HG03378 (cell line): ENCODE data around the gene HPCAL1.
"Not testable (repeated sequence)": the region's sequence is repeated elsewhere in the genome, so short reads cannot be mapped to it uniquely, and the experiment has no call there.

Experiments used
- ATAC-seq: cut with Tn5 transposase; IDR thresholded peaks from one replicate; pipeline ENCODE4 v1.9.1; 2021; ENCODE audit warnings: mild to moderate bottlenecking, moderate library complexity; ENCODE audit not compliant: unreplicated experiment

Gene HPCAL1

DNA sequence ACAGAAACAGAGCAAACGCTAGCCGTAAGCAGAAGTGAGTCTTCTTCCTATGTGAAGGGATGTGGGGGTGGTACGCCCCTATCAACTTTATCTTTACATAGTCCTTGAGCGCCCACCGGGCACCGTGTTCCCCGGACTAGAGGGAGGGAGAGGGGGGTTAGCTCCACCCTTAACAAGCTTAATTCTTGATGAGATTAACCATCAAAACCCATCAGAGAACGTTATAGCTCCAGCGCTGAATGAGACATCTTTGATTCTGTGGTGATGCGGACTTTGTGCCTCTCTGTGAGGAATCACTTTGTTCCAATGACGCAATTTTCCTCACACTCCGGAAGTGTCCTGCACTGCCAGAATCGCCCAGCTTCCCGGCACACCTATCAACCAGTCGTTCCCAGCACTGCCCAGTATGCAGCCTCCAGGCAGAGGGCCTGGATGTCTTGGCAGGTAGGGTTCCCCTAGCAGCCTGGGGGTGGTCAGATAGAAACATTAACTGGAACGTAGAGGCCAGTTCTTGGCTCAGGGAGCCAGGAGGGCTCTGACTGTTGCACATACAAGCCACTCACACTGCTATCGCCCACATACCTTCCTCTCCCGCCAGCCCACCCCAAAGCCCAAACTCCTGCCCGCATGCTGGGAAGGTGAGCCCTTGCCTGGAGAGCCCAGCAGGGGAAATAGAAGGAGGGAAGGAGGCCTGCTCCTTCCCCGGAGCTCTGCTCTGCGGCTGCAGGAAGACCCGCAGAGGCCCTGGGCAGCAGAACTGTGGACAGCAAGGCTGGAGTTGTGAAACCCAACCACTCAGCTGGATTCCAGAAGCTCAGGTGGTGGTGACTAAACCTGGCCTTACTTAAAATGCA lies 147.4 kb downstream of the HPCAL1 start:
- no peak for ATAC-seq

DNA sequence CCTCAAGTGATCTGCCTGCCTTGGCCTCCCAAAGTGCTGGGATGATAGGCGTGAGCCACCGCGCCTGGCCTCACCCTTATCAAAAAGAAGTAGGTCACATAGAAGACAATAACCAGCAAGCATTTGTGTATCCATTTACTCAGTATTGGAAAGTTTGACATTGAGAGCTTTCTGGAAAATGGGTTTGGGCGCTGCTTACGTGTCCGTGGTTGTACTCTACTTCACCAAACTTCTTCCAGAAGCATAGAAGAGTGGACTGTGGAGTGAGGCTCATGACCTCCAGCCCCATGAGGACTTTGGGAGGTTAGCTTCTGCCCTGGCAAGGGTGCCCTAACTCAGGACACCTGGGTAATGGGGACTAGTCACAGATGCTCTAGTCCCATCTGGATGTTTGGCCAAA lies 149.1 kb downstream of the HPCAL1 start:
- no peak for ATAC-seq

DNA sequence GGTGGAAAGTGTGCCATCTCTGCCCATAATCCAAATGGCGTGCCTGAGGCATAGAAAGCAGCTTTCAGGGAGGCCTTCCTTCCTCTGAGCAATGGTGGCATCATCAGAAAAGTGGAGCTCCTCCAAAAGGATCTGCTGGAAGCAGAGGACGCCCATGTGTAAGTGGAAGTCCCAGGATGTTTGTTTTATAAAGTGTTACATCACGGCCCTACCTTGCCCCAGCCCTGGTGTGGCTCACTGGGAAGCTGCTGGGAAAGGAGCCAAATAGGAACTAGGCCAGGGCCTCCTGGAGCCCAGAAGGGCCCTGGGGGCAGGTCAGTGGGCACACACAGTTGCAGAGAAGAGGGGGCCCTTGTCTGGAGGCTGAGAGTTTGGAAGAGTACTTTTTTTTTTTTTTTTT lies 149.6 kb downstream of the HPCAL1 start:
- ATAC-seq, result no peak

DNA sequence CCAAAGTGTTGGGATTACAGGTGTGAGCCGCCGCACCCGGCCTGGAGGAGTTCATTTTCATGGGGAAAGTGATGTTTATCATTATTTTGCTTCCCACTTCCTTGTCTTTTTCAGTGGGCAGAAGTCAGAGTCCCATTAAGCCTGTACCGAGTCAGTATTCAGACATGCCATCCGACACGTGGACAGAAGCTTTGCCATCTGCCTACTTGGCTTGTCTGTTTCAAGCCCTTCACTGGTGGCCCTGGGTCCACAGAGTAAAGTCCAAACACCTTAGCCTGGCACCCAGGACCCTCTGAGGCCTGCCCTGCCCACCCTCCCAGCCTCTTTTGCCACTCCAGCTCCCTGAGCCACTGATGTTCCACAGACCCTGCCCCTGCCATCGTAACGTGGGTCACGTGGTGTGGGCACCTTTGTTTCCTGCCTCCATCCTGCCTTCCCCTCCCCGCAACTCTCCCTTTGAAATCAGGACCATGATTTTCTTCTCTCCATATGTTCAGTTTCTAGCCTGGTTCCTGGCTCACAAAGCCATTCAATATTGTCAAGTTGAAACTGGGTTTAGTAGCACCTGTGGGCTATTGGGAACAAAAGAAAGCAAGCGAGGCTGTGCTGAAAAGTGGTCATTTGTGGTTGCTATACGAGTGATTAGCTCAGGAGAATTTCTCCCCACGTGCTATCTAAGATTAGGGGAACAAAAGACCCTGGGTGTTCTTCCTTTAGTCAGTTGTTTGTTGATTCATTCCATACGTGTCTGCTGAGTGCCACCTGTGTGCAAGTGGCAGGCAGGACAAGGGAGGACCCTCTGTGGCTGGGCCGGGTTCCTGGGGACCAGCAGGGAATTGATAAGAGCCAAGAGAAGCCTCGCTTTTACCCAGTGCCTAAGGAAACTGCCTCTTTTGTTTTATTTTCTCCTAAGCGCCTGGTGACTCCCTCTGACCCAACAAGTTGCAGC lies 150.5 kb downstream of the HPCAL1 start:
- no peak for ATAC-seq

DNA sequence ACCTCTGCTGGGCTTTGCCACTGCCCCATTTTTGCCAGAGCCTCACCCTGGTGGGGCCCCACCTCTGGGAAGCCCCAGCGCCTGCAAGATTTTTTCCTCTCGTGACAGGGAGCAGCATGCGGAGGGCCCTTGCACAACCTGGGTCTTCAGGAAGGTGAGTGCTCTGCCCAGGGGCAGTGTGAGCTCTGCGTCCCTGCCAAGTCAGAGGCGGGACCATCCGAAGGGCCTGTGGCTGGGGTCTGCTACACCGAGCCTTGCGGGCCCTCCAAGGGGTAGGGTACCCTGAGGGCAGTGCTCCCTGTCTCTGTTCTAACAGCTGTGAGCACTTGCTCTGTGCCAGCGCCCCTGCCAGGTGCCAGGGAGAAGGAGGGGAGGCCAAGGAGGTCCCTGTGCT lies 151.2 kb downstream of the HPCAL1 start:
- no peak for ATAC-seq

- no peak for ATAC-seq
These were observed 151.8 kb downstream of the HPCAL1 start for GRCh38 chr2:10454505-10454904.

GRCh38 chr2:10457195-10457594 lies 154.5 kb downstream of the HPCAL1 start:
- ATAC-seq, result not testable (repeated sequence)

DNA sequence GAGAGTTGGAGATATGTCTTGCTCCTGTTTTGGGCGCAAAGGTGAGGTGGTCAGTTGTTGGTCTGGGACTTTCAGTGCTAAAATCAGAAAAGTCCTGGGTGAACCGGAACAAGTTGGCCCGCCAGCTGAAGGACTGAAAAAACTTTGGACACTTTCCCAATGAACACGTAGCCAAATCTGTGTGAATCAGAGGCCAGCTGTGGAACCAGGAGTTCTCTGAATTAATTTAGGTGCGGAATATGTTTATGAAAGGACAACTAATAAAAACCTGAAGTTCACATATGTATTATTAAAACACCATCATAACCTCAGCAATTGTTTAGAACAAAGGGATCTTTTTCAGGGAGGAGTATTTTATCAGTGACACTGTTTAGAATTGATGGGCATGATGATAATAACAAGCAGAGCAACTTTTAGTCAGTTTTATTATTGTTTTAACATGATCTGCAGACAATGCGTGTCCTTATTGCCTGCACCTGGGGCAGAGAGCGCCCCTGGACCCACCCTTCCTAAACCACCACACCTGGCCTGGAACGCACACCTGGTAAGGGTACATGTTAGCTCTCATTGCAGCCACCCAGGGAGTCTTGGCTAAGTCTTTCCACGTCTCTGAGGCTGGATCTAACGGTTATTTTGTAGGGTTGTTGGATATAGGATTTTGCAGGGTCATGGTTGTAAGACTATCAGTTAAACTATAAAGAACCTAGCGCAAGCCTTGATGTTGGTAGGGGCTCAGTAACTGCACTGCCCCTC lies 155.3 kb downstream of the HPCAL1 start:
- no peak for ATAC-seq

DNA sequence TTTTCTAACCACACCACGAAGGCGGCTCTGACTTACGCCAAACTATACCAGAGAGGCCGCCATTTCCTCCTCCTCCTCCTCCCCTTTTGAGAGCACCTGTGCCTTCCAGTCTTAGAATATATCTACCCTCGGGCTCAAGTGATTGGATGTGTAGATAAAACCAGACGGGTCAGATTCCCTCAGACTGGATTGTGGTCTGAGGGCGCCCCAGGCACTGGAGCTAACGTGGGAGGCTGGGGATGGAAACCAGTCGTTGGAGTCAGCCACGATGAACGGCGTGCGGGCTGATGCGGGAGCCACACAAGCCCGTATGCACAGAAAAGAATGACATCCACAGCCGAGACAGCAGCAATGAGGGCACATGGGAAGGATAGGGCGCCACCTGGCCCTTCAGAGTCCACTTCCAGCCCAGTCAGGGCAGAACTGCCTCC lies 157.7 kb downstream of the HPCAL1 start:
- no peak for ATAC-seq

- ATAC-seq, result no peak
These were observed 159.7 kb downstream of the HPCAL1 start for GRCh38 chr2:10462178-10463083.

DNA sequence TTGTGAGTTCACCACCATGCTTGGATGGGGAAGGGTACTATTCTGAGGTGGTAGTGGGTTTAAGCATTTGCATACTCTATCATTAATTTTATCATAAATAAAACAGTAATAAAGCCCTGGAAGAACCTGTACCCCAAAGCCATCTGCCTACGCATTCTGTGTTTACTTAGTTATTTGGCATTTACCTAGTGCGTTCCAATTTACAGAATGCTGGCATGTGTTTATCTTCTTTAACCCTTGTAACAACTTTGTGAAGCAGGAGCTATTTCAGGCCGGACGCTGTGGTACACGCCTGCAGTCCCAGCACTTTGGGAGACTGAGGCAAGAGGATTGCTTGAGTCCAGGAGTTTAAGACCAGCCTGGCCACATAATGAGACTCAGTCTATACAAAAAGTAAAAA lies 163.2 kb downstream of the HPCAL1 start:
- ATAC-seq, result no peak

DNA sequence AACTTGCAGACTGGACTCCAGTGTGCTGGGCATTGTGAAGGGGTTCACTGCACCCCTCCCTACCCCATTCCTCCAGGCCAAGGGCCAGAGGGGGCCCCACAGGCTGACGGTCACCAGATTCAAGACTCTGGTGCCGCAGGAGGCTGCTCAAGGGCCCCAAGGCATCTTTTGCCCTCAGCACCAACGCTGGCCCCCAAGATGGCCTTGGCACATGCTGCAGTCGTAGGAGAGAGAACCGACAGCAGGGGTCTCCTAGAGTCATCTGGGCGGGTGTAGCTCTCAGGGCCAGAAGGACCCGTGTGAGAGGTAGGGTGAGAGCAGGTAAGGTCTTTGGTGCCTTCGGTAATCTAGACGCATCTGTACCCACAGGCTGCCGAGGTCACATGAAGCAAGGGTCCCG lies 164.1 kb downstream of the HPCAL1 start:
- no peak for ATAC-seq

DNA sequence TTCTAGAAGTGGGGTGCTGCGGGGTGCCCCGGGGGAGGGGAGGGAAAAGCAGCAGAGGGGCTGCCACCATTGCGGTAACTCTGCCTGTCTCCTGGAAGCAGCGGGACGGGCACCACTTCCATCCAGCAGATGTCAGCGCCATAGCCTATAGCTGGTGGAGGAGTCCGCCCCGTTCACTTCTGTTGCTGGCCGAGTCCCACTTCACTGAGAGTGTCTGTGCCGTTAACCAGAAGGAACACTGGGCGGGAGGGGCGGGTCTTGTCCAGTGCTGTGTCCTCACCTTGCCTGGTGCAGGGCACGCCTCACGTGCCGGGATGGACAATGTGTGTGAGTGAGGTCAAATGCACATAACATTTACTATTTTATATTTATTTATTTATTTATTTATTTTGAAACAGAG lies 164.7 kb downstream of the HPCAL1 start:
- ATAC-seq, result no peak

DNA sequence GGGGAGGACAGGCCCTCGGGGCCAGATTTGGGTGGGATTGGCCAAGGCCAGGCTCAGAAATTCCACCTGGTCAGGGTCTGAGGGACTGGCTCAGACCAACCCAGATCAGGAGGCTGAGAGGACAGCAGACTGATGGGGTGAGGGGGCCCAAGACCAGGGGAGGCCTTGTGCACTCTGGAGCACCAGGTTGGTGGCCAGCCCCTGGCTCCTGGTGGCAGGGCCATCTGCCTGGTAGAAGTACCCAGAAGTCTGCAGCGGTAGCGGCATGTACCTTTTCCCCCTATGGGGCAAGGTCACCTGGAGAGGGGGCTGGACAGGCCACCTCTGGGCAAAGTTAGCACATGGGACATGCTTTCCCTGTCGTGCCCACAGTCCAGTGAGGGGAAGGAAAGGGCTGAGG lies 166.6 kb downstream of the HPCAL1 start:
- no peak for ATAC-seq

DNA sequence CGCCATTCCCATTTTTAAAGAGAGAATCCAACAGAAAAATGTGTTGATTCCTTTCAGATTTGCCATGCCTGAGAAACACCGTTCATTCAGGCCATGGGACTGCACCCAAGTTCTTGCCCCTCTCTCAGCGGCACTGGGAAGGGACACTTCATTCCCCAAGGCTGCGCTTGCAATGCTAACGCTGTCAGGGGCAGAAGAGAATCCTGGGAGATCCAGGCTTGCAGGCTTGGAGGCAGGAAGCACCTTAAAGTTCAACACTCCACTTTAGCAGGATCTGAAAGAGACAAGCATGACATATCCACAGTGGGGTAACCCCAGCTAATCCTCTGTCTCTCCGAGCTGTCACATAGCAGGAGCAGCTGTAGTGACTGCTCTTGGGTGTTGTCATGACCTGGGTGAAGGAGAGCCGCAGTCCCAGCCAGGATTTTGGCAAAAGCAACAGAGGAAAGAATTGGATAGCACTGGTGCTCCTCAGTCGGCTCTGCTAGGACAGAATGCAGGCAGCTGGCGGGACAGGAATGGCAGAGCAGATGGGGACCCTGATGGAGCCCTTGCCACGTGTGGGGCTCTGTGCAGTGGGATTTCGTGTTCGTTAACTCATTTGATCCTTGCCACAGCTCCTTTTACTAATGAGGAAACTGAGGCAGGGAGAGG lies 167.4 kb downstream of the HPCAL1 start:
- ATAC-seq, result no peak

DNA sequence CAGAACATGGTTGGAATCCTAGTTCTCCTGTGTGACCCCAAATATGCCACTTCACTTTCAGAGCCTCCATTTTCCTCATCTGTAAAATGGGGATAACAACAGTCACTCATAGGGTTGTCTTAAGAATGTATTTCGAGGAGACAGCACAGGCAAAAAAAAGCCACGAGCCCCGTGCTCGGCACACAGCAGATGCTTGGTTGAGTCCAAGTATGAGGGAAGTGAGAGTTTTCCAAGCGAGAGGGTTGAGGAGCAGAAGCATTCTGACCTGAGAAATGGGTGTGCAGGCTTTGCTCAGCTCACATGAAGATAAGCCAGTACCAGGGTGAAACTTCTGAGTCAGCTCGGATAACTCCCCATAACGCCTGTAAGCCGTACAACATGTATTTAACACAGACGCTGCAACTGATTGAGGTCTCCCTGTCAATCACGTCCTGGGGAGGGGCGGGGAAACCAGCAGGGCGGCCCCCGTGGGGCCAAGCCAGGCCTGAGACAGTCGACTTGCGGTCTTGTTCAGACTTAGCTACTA lies 168.4 kb downstream of the HPCAL1 start:
- ATAC-seq, result no peak

DNA sequence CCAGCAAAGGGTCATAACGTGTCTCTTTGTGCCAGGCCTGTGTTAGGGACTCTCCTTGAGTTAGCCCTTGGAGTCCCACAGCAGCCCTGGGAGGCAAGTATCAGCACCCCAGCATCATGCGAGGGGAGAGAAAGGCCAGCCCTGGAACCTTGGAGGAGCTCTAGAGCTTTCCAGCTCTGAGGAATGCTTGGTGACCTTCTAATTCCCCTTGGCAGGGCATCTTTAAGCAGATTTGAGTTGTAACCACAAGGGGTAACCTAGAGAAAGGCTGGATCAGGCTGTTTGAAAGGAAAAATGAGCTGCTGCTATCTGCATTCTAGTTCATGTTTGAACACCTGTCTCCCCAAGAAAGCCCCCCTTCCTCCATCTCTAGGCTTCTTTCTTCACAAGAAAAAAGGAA lies 169.3 kb downstream of the HPCAL1 start:
- no peak for ATAC-seq

- no peak for ATAC-seq
These were observed 170.5 kb downstream of the HPCAL1 start for GRCh38 chr2:10473121-10473756.

- ATAC-seq, result no peak
These were observed 172.6 kb downstream of the HPCAL1 start for GRCh38 chr2:10475221-10475722.
